Gastroesophageal sphincter (tissue), 3 donors: ENCODE measurements around the gene ARFGEF3.

ENCODE experiments used
- CTCF ChIP-seq, 4 experiments: fragments of 200-600 bp in 2 of 4; fragments of 450-650 bp in 2 of 4; sonication (generic) in 1 of 4; IDR thresholded peaks; one replicate each; pipeline ENCODE4 v1.5.1; 2017 to 2019; ENCODE audit warnings: antibody characterized with exemption in 4 of 4, mild to moderate bottlenecking in 2 of 4, moderate library complexity in 2 of 4
- EP300 ChIP-seq: sonication (generic); formaldehyde crosslinking; IDR thresholded peaks from one replicate; pipeline ENCODE4 v1.6.1; 2017; ENCODE audit warnings: antibody characterized with exemption, mild to moderate bottlenecking
- POLR2A ChIP-seq, 2 donors: fragments of 450-650 bp; IDR thresholded peaks; one replicate each; pipeline ENCODE4 v1.6.1; 2017; ENCODE audit warnings: antibody characterized with exemption in 2 of 2, mild to moderate bottlenecking in 2 of 2, moderate library complexity in 1 of 2
- POLR2AphosphoS5 ChIP-seq: sonication (generic); formaldehyde crosslinking; IDR thresholded peaks from one replicate; pipeline ENCODE4 v1.6.1; 2017; ENCODE audit warnings: antibody characterized with exemption

- TF ChIP-seq POLR2AphosphoS5: no peak
- TF ChIP-seq CTCF (IDR thresholded peaks at IDR 0.05): no peak
- TF ChIP-seq POLR2A (IDR thresholded peaks at IDR 0.05): no peak
- no peak for TF ChIP-seq EP300
Measured at GRCh38 chr6:138160329-138161087, 1.2 kb upstream of the ARFGEF3 start.
